Skeletal muscle cell (primary cell): ENCODE results near the gene LRRFIP1.

Source experiments
- DNase-seq: peaks from one replicate; pipeline ENCODE4 v3.0.0-alpha.2; 2010; ENCODE audit warnings: low read depth
- H3K4me3 ChIP-seq: 2 replicates; pipeline ENCODE4 v1.5.1; 2011; ENCODE audit warnings: low read depth, mild to moderate bottlenecking, control low read depth, low read length, moderate library complexity

Gene LRRFIP1

GRCh38 chr2:237712477-237713377, 85.3 kb downstream of the LRRFIP1 start:
- no peak overlapping the region for H3K4me3 ChIP-seq
- no peak for DNase-seq

DNA sequence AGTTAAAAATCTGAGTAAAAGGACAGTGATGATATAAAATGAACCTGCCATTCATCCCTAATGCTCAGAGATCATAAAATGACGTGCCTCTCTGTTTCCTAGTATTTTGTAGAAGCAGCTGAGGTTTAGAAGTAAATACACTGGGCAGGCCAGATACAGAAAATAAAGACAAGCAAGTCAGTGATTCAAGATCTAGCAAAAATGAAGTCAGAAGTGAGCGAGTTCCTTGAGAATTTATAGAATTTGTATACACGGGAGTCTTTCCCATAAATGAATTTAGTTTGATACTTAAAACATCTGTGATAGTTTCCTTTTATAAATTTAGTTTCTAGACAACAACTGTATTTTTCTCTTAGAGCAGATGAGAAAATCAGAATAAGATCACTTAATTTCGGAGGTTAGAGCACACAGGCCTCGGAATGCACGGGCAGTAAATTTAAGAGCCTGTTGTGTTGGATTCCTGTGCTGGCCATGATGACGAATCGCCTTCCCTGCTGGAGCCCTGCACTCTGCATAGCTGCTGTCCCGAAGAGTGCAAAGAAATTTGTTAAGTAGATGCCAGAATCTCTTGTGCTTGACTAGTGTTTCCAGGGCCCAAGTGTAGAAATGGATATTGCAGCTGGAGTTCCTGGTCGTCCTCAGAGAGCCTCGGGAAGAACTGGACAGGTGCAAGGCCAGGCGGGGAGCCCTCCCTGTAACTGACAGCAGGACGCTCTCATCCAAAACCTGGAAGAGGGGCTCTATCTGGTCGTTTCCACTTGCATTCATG, 87.5 kb downstream of the LRRFIP1 start:
- peak; percentile 54 for DNase-seq
- H3K4me3 ChIP-seq, result no peak overlapping the region

- H3K4me3 ChIP-seq, result no peak overlapping the region
- DNase-seq, result no peak
Observed at GRCh38 chr2:237715459-237715947, 88.1 kb downstream of the LRRFIP1 start.

- no peak overlapping the region for H3K4me3 ChIP-seq
- DNase-seq, result no peak
Observed at GRCh38 chr2:237716011-237716410, 88.6 kb downstream of the LRRFIP1 start.

DNA sequence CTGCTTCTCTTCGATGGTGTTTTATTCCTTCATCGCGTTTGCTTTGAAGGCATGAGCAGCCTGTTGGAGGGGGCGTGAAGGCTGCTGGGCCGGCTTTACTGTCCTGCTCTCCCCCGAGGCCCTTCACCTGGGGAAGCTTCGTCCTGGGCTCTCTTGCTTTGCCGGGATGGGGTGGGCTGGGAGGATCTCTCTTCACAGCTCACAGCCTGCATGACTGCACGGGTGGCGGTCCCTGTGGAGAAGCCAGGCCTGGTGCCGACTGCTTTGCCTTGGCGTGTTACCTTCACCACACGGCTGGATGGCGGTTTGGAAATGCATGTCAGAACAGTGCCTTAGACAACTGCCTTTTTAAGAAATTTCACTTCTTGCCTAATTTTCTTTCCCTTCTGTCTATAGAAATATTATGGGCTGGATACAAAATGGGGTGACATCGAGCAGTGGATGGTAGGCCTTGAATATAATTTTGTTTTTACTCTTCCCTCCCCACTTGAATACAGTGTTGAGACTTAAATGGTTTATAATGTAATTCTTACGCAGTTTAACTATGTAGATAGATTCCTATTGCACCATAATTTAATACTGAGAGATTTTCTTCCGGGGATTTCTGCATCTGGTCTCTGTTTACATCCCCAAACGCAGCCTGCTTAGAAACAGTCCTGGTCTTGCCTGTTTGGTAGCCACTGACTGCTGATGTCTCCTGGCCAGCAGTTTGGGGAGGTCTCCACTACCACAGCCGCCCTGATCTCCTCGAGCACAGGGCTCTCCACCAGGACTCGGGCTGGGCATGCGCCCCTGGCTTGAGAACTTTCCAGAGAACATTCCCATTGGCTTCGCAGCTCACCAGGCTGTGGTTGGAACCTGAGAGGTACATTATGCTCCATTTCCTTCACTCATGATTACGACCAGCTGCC, 90.2 kb downstream of the LRRFIP1 start:
- DNase-seq, result no peak

DNA sequence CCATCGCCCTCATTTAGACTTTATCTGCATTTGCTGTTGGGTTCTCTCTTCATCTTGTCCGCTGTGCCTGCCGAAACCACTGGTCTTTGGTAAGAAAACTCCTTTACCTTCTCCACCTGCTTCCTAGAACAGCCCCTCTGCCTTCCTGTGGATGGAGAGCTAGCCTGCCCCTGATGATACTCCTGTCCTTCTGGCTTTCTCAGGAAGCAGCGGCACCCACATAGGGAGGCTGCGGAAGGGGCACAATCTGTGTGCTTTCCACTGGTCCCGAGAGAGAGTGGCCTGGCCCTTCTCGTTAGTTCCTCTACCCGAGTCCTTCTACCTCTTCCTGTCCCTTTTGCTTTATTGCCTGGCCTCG, 90.9 kb downstream of the LRRFIP1 start:
- H3K4me3 ChIP-seq, result no peak overlapping the region
- DNase-seq, result no peak

More for the DNA sequence above, 90.2 kb downstream of the LRRFIP1 start:
- no peak overlapping the region for H3K4me3 ChIP-seq

GRCh38 chr2:237720444-237720843, 93.1 kb downstream of the LRRFIP1 start:
- DNase-seq, result no peak
- no peak overlapping the region for H3K4me3 ChIP-seq

DNA sequence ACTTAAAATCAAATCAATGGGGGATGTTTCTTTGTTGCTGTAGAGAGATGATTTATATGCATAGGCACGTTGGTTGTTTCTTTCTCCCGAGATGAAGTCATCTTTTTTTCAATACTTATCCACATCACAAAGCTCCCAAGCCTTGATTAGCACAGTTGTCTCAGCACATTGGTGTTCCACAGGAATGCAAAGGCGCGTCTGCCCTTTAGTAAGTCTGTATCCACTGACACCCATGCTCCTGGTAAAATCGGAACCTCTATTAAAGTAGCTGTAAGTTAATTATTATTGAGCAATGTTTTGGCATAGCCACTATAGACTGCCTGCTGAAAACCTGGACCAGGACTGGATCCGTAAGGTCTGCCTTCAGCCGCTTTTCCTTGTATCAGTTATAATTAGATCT, 93.6 kb downstream of the LRRFIP1 start:
- H3K4me3 ChIP-seq, result no peak overlapping the region
- DNase-seq, result peak; percentile 42

- no peak for DNase-seq
- H3K4me3 ChIP-seq, result no peak overlapping the region
Observed at GRCh38 chr2:237721458-237721857, 94.1 kb downstream of the LRRFIP1 start.

DNA sequence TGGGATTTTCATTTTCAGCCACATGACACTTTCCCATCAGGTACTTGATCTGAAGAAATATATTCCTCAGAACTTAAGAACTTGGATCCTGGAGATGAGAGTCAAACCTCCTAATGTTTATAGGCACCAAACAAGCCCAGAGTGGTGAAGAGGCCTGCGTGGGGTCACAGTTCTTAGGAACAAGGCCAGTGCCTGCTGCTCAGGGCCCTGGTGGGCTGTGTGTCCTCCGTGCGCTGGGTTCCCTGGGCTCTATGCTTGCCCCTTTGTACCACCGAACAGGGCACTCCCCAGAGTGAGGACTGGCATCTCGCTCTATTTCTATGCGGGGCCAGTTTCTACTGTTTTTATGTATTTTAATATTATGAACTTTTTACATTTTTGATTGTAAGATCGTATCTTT, 95.2 kb downstream of the LRRFIP1 start:
- no peak overlapping the region for H3K4me3 ChIP-seq
- DNase-seq, result no peak

DNA sequence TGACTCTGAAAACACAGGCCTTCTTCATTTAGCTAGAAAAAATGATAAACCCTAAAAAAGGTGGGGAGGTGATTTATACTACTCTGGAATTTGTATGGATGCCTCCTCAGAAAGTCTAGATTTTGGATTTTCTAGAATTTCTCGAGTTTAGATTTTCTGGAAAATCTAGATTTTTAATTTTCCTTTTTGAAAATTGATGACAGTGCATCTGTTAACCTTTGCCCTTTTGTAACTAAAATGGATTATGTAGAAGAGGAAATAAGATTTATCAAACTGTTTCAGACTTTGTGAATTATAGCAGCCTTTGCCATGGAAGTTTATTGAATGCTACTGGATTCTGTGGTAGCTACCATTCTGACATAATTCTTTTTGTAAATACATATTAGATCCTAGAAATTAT, 95.6 kb downstream of the LRRFIP1 start:
- no peak overlapping the region for H3K4me3 ChIP-seq
- no peak for DNase-seq

GRCh38 chr2:237723602-237724001, 96.2 kb downstream of the LRRFIP1 start:
- no peak overlapping the region for H3K4me3 ChIP-seq
- DNase-seq, result no peak

GRCh38 chr2:237724811-237725478, 97.6 kb downstream of the LRRFIP1 start:
- DNase-seq, result no peak
- H3K4me3 ChIP-seq, result no peak overlapping the region

DNA sequence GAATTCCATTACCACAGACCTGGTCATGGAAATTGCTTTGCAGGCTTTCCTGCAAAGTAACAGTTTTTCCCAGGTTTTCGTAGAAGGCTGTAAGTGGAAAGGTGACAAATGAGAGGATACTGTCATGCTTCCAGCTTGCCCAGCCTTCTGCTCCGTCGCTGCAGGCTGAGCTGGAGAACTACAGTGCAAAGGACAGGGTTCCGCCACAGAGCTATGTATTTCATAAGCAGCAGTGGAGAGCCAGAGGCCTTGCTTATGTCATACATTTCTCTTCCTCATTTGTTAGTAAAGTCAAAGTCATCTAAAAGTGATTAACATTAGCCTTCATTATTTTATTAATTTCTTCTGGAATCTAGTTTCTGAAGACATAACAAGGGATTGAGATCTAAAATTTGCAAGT, 98.3 kb downstream of the LRRFIP1 start:
- H3K4me3 ChIP-seq, result no peak overlapping the region
- no peak for DNase-seq

- peak; percentile 60 for DNase-seq
- H3K4me3 ChIP-seq, result no peak overlapping the region
Observed at GRCh38 chr2:237726401-237726830, 99.0 kb downstream of the LRRFIP1 start.

DNA sequence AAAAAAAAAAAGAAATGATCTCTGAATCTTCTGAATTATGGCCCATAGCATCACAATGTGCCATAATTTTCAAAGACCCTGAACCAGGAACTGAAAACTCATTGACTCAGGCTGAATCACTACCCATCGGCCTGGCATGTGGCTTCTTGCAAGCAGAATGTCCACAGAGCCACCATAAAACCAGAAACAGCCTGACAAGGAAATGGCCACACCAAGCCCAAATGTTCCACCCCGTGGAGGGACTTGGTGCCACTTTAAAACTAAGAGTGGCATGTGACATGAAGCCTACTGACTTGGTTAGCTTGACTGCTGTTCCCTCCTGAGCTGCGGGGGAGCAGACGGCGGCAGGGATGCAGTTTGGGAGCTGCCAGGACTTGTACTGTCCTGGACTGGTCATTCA, 100.0 kb downstream of the LRRFIP1 start:
- DNase-seq, result no peak

DNA sequence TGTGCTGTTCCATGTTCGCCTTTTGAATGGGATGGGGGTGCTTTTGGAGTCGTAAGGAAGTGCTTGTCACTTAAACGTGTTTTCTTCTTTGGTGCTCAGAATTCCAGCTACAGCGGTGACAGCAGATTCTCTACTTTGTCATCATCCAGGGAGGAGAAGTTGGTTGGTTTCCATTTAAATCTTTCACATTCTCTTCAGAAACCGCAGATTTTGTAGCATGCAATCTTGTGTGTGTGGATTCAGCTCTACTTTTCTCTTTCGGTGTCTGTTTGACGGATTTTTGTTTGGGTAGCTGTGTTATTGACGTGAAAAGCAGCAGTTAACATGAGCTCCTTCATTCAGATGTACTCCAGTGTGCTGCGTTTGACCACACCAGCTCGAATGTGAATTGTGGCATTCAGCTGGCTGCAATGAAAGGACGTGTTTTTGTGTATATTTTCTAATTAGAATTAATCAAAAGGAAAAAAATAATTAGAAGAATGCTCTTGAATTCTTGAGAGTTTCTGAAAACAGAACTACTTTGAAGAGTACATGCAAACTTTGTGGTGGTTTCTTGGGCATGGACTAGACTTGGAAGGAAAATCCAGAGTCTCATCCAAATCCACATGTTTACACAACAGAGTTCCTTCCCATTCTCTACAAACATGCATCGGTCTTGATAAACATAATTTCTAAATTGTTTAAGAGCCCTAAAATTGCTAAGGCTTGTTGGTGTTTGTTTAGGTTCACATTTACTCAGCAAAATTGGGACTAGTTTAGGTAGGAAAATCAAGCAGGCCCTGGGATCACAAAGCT, 102.5 kb downstream of the LRRFIP1 start:
- H3K4me3 ChIP-seq, result no peak overlapping the region
- no peak for DNase-seq

More for the DNA sequence above, 100.0 kb downstream of the LRRFIP1 start:
- no peak overlapping the region for H3K4me3 ChIP-seq

- no peak overlapping the region for H3K4me3 ChIP-seq
- no peak for DNase-seq
Observed at GRCh38 chr2:237731663-237732062, 104.3 kb downstream of the LRRFIP1 start.
